KMS-11 (cell line): ENCODE data around the gene BTN3A1.
"Not testable (repeated sequence)": the region's sequence is repeated elsewhere in the genome, so short reads cannot be mapped to it uniquely, and the experiment has no call there.

Source experiments
- H2AFZ ChIP-seq: fragments of 200-600 bp; sonication (generic); 2 replicates; pipeline ENCODE4 v1.6.1; 2016; ENCODE audit warnings: antibody characterized with exemption, mixed run types, low read depth
- H3K27ac ChIP-seq: fragments of 200-600 bp; sonication (generic); 2 replicates; pipeline ENCODE4 v1.6.1; 2016; ENCODE audit warnings: mild to moderate bottlenecking, mixed run types
- H3K27me3 ChIP-seq: fragments of 200-600 bp; sonication (generic); 2 replicates; pipeline ENCODE4 v1.6.1; 2017; ENCODE audit warnings: mild to moderate bottlenecking, low read depth, mixed run types, moderate library complexity; ENCODE audit not compliant: insufficient read depth
- H3K36me3 ChIP-seq: fragments of 200-600 bp; sonication (generic); 2 replicates; pipeline ENCODE4 v1.6.1; 2017; ENCODE audit warnings: mild to moderate bottlenecking, mixed run types; ENCODE audit not compliant: insufficient read depth
- H3K4me1 ChIP-seq: fragments of 200-600 bp; sonication (generic); 2 replicates; pipeline ENCODE4 v1.6.1; 2016; ENCODE audit warnings: mild to moderate bottlenecking, low read depth, mixed run types; ENCODE audit not compliant: poor library complexity, severe bottlenecking
- H3K4me2 ChIP-seq: fragments of 200-600 bp; sonication (generic); 2 replicates; pipeline ENCODE4 v1.7.0; 2016; ENCODE audit warnings: mild to moderate bottlenecking, mixed run types
- H3K4me3 ChIP-seq: fragments of 200-600 bp; sonication (generic); IDR thresholded peaks from 2 replicates; pipeline ENCODE4 v1.6.1; 2017; ENCODE audit warnings: low read depth, low read length, mixed read lengths; ENCODE audit not compliant: insufficient read depth
- H3K79me2 ChIP-seq: fragments of 200-600 bp; sonication (generic); 2 replicates; pipeline ENCODE4 v1.6.1; 2016; ENCODE audit warnings: low read depth, mixed run types; ENCODE audit not compliant: insufficient read depth
- H3K9ac ChIP-seq: fragments of 200-600 bp; sonication (generic); 2 replicates; pipeline ENCODE4 v1.6.1; 2016; ENCODE audit warnings: mild to moderate bottlenecking, mixed run types
- H4K20me1 ChIP-seq: fragments of 200-600 bp; sonication (generic); 2 replicates; pipeline ENCODE4 v1.6.1; 2016; ENCODE audit warnings: mild to moderate bottlenecking, mixed run types; ENCODE audit not compliant: insufficient read depth
- CTCF ChIP-seq: fragments of 200-600 bp; sonication (generic); conservative IDR thresholded peaks from 2 replicates; pipeline ENCODE4 v1.6.1; 2017; ENCODE audit warnings: low read depth, mild to moderate bottlenecking, antibody characterized with exemption, low read length, moderate library complexity, mixed read lengths

The BTN3A1 gene

GRCh38 chr6:26455357-26455970 is 53.4 kb downstream of the BTN3A1 start:
- no peak overlapping the region for H3K9ac ChIP-seq

GRCh38 chr6:26457264-26457805 is 55.3 kb downstream of the BTN3A1 start:
- Histone ChIP-seq H3K27me3 (no peaks in the 10 kb centered on the region), H4K20me1 (no peaks in the 10 kb centered on the region), H3K36me3 (no peaks in the 10 kb centered on the region), H3K4me3 (no peak overlapping the region), H3K79me2 (peaks cover 11% of the 10 kb centered on the region; the same call in 1 of the 2 replicates), H2AFZ (peak overlapping the region; percentile 88), H3K4me2 (peak overlapping the region; percentile 47), H3K4me1 (peaks cover 13% of the 10 kb centered on the region), H3K27ac (peak overlapping the region; percentile 14; the same call in 1 of the 2 replicates), H3K9ac (peak overlapping the region; percentile 69; the same call in 1 of the 2 replicates)
- TF ChIP-seq CTCF, result no peak

More at GRCh38 chr6:26455357-26455970, 53.4 kb downstream of the BTN3A1 start:
- TF ChIP-seq CTCF, result no peak
- H3K4me1 ChIP-seq, result peaks cover 13% of the 10 kb centered on the region
- H3K79me2 ChIP-seq, result peaks cover 11% of the 10 kb centered on the region; the same call in 1 of the 2 replicates
- H3K27ac ChIP-seq, result no peak overlapping the region
- no peaks in the 10 kb centered on the region for H3K36me3 ChIP-seq
- H4K20me1 ChIP-seq, result no peaks in the 10 kb centered on the region
- no peak overlapping the region for H3K4me3 ChIP-seq
- H2AFZ ChIP-seq, result no peak overlapping the region
- H3K27me3 ChIP-seq, result no peaks in the 10 kb centered on the region
- no peak overlapping the region for H3K4me2 ChIP-seq

- Histone ChIP-seq H3K4me3 (no peak within 1 kb of the TSS), H3K27me3 (no peaks in the 10 kb centered on the region), H3K4me2 (peak within 1 kb of the TSS; percentile 47), H4K20me1 (no peaks in the 10 kb centered on the region), H3K9ac (peak within 1 kb of the TSS; percentile 69), H3K36me3 (no peaks in the 10 kb centered on the region), H3K27ac (peak within 1 kb of the TSS; percentile 44), H2AFZ (peak within 1 kb of the TSS; percentile 88), H3K4me1 (peaks cover 14% of the 10 kb centered on the region), H3K79me2 (peaks cover 11% of the 10 kb centered on the region; the same call in 1 of the 2 replicates)
- TF ChIP-seq CTCF, result no peak
These were observed 56.0 kb downstream of the BTN3A1 start, which contains the start of gene BTN2A1 for GRCh38 chr6:26457806-26458688. BTN2A1 (plus strand) TSS chr6:26457955; CDS start chr6:26458637, 682 bp downstream.

- Histone ChIP-seq H3K4me2 (peak overlapping the region; percentile 47), H3K4me1 (peaks cover 25% of the 10 kb centered on the region), H3K4me3 (no peak overlapping the region)
These were observed 57.1 kb downstream of the BTN3A1 start for GRCh38 chr6:26459023-26459810.

GRCh38 chr6:26461353-26461752 is 59.3 kb downstream of the BTN3A1 start:
- not testable (repeated sequence) for H3K27me3 ChIP-seq, H4K20me1 ChIP-seq, H3K9ac ChIP-seq, H3K27ac ChIP-seq, H3K4me3 ChIP-seq, H3K4me2 ChIP-seq, H2AFZ ChIP-seq, H3K36me3 ChIP-seq
- Histone ChIP-seq H3K79me2 (peaks cover 11% of the 10 kb centered on the region; the same call in 1 of the 2 replicates), H3K4me1 (peaks cover 25% of the 10 kb centered on the region)

More at GRCh38 chr6:26459023-26459810, 57.1 kb downstream of the BTN3A1 start:
- no peak overlapping the region for H2AFZ ChIP-seq
- H3K27me3 ChIP-seq, result no peaks in the 10 kb centered on the region
- H4K20me1 ChIP-seq, result no peaks in the 10 kb centered on the region
- no peak for TF ChIP-seq CTCF
- no peak overlapping the region for H3K27ac ChIP-seq
- H3K79me2 ChIP-seq, result peaks cover 11% of the 10 kb centered on the region; the same call in 1 of the 2 replicates
- H3K9ac ChIP-seq, result no peak overlapping the region
- no peaks in the 10 kb centered on the region for H3K36me3 ChIP-seq
